Measurements from ENCODE around the gene SNAI3. TPM values are rescaled to one million over a fixed set of nuclear protein-coding genes. Genes with fewer than 3 reads are reported as not detected.

SNAI3 gene
- total RNA-seq, 2 donors from 2014 or later: 0.77 to 2.1 TPM

GRCh38 chr16:88719933-88720296 is 33.6 kb upstream of the SNAI3 start:
- no peak for DNase-seq
- no peaks in the 10 kb centered on the region for H3K27me3 Mint-ChIP-seq (ENCODE audit: insufficient read depth)
- no peaks in the 10 kb centered on the region for H3K9me3 Mint-ChIP-seq
- Histone ChIP-seq H3K4me3 (ENCODE audit: low read length) (no peak overlapping the region), H3K4me1 (ENCODE audit: control insufficient read depth, insufficient read depth, low read length) (no peaks in the 10 kb centered on the region), H3K36me3 (ENCODE audit: control insufficient read depth, insufficient read depth, low read length) (peaks cover 15% of the 10 kb centered on the region), H3K9ac (ENCODE audit: extremely low read depth, low read length, poor library complexity, severe bottlenecking) (no peak overlapping the region), H3K27me3 (ENCODE audit: control insufficient read depth, insufficient read depth, low read length, poor library complexity, severe bottlenecking) (no peaks in the 10 kb centered on the region), H3K9me3 (ENCODE audit: control insufficient read depth, low read length) (no peaks in the 10 kb centered on the region), H3K27ac (ENCODE audit: low read depth, low read length) (no peak overlapping the region)
- WGBS, 2 experiments (ENCODE audit: insufficient coverage in 1 of 2, insufficient read length in 1 of 2): 97 to 99% methylated on average over 17 to 19 of the region's 19 CpGs
- no peak overlapping the region for H3K27ac Mint-ChIP-seq
- TF ChIP-seq, protein P1, sequence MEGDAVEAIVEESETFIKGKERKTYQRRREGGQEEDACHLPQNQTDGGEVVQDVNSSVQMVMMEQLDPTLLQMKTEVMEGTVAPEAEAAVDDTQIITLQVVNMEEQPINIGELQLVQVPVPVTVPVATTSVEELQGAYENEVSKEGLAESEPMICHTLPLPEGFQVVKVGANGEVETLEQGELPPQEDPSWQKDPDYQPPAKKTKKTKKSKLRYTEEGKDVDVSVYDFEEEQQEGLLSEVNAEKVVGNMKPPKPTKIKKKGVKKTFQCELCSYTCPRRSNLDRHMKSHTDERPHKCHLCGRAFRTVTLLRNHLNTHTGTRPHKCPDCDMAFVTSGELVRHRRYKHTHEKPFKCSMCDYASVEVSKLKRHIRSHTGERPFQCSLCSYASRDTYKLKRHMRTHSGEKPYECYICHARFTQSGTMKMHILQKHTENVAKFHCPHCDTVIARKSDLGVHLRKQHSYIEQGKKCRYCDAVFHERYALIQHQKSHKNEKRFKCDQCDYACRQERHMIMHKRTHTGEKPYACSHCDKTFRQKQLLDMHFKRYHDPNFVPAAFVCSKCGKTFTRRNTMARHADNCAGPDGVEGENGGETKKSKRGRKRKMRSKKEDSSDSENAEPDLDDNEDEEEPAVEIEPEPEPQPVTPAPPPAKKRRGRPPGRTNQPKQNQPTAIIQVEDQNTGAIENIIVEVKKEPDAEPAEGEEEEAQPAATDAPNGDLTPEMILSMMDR (conservative IDR thresholded peaks at IDR 0.05): no peak
- no peaks in the 10 kb centered on the region for H3K4me1 Mint-ChIP-seq
- no peak overlapping the region for H3K4me3 Mint-ChIP-seq
- H3K36me3 Mint-ChIP-seq (ENCODE audit: low read depth): peaks cover 28% of the 10 kb centered on the region

DNA sequence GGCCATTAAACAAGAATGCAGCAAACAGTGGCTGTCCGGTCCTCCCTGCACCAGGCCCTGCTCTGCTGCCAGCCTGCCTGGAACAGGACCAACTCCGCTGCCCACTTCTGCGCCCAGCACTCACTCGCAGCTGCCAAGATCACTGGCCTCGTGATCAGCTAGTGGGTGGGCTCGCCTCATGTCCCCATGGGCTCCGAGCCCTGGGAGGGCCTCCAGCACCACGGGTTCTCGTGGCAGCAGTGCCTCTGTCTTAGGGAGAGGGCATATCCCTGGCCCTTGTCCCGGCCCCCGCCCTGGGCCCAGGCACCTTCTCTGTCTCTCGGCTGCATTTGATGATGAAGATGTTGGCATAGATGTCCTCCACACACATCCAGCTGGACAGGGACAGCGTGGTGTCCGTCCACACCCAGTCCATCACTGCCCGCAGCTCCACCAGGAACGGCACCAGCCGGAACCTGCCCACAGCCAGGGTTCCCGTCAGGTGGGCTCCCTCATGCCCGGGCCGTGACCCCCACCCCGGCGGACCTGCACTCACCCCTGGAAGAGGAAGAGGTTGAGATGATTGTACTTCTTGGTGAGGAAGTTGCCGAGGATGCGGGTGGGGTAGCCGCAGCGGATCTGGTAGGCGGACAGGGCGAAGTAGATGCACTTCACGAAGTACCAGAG is 33.1 kb upstream of the SNAI3 start:
- 94 to 97% methylated on average over 21 to 29 of the region's 29 CpGs for WGBS, 2 experiments (ENCODE audit: insufficient coverage in 1 of 2, insufficient read length in 1 of 2)
- no peaks in the 10 kb centered on the region for H3K4me1 Mint-ChIP-seq
- H3K9me3 Mint-ChIP-seq: no peaks in the 10 kb centered on the region
- TF ChIP-seq, protein P1 (conservative IDR thresholded peaks at IDR 0.05): no peak
- peaks cover 25% of the 10 kb centered on the region for H3K36me3 Mint-ChIP-seq (ENCODE audit: low read depth)
- Histone ChIP-seq H3K27ac (ENCODE audit: low read depth, low read length) (no peak overlapping the region), H3K9ac (ENCODE audit: extremely low read depth, low read length, poor library complexity, severe bottlenecking) (no peak overlapping the region), H3K4me1 (ENCODE audit: control insufficient read depth, insufficient read depth, low read length) (no peaks in the 10 kb centered on the region), H3K36me3 (ENCODE audit: control insufficient read depth, insufficient read depth, low read length) (peaks cover 15% of the 10 kb centered on the region), H3K9me3 (ENCODE audit: control insufficient read depth, low read length) (no peaks in the 10 kb centered on the region), H3K4me3 (ENCODE audit: low read length) (no peak overlapping the region), H3K27me3 (ENCODE audit: control insufficient read depth, insufficient read depth, low read length, poor library complexity, severe bottlenecking) (no peaks in the 10 kb centered on the region)
- H3K4me3 Mint-ChIP-seq: no peak overlapping the region
- DNase-seq: no peak
- no peaks in the 10 kb centered on the region for H3K27me3 Mint-ChIP-seq (ENCODE audit: insufficient read depth)
- no peak overlapping the region for H3K27ac Mint-ChIP-seq

GRCh38 chr16:88718178-88718577 is 31.9 kb upstream of the SNAI3 start:
- no peaks in the 10 kb centered on the region for H3K9me3 ChIP-seq (ENCODE audit: control insufficient read depth, low read length)
- Mint-ChIP-seq H3K36me3 (ENCODE audit: low read depth) (peaks cover 25% of the 10 kb centered on the region), H3K4me3 (no peak overlapping the region), H3K9me3 (no peaks in the 10 kb centered on the region), H3K27me3 (ENCODE audit: insufficient read depth) (no peaks in the 10 kb centered on the region), H3K27ac (no peak overlapping the region), H3K4me1 (no peaks in the 10 kb centered on the region)
- H3K4me1 ChIP-seq (ENCODE audit: control insufficient read depth, insufficient read depth, low read length): no peaks in the 10 kb centered on the region
- no peak overlapping the region for H3K27ac ChIP-seq (ENCODE audit: low read depth, low read length)
- no peak overlapping the region for H3K9ac ChIP-seq (ENCODE audit: extremely low read depth, low read length, poor library complexity, severe bottlenecking)
- TF ChIP-seq, protein P1 (conservative IDR thresholded peaks at IDR 0.05): no peak
- 92 to 97% methylated on average over 8 to 11 of the region's 11 CpGs for WGBS, 2 experiments (ENCODE audit: insufficient coverage in 1 of 2, insufficient read length in 1 of 2)
- peaks cover 12% of the 10 kb centered on the region for H3K36me3 ChIP-seq (ENCODE audit: control insufficient read depth, insufficient read depth, low read length)
- H3K4me3 ChIP-seq (ENCODE audit: low read length): no peak overlapping the region
- no peaks in the 10 kb centered on the region for H3K27me3 ChIP-seq (ENCODE audit: control insufficient read depth, insufficient read depth, low read length, poor library complexity, severe bottlenecking)
- no peak for DNase-seq
